PFSK-1 (cell line): ENCODE results near the gene FOXP4.

Experiments
- POLR2AphosphoS5 ChIP-seq: IDR thresholded peaks from 2 replicates; pipeline ENCODE4 v1.6.1; 2012; ENCODE audit warnings: low read depth, mild to moderate bottlenecking, control low read depth, low read length, moderate library complexity
- REST ChIP-seq, 2 experiments: IDR thresholded peaks; 2 replicates each; pipeline versions ENCODE4 v1.6.1 to v1.8.0; 2011 to 2012; ENCODE audit warnings: low read depth in 2 of 2, low read length in 2 of 2, control low read depth in 1 of 2, inconsistent platforms in 1 of 2, mild to moderate bottlenecking in 1 of 2, moderate library complexity in 1 of 2; ENCODE audit not compliant: insufficient read depth in 1 of 2
- TAF1 ChIP-seq: IDR thresholded peaks from 2 replicates; pipeline ENCODE4 v1.6.1; 2012; ENCODE audit warnings: low read length, control low read depth, borderline replicate concordance; ENCODE audit not compliant: insufficient read depth

- TF ChIP-seq POLR2AphosphoS5: no peak
- no peak for TF ChIP-seq REST (IDR thresholded peaks at IDR 0.05; ENCODE audit: insufficient read depth in 1 of 2, low read depth in 2 of 2, low read length in 2 of 2)
- no peak for TF ChIP-seq TAF1
These were observed 17.0 kb downstream of the FOXP4 start for GRCh38 chr6:41563060-41563776.
